ENCODE data around the gene MAP3K3.
A peak's percentile ranks its signal among the peaks of the same experiment; 100 is the strongest.
"Not testable (repeated sequence)": the region's sequence is repeated elsewhere in the genome, so short reads cannot be mapped to it uniquely, and the experiment has no call there.

Gene MAP3K3

GRCh38 chr17:63714550-63715277 is 92.5 kb downstream of the MAP3K3 start:
- DNase-seq: no peak

GRCh38 chr17:63716426-63716825 is 94.2 kb downstream of the MAP3K3 start:
- DNase-seq: no peak

GRCh38 chr17:63718988-63719387 is 96.8 kb downstream of the MAP3K3 start:
- DNase-seq: no peak

- not testable (repeated sequence) for DNase-seq
Measured at GRCh38 chr17:63720194-63720593, 98.0 kb downstream of the MAP3K3 start.

GRCh38 chr17:63722403-63722802 is 100.2 kb downstream of the MAP3K3 start:
- DNase-seq: no peak

GRCh38 chr17:63735691-63736090 is 113.5 kb downstream of the MAP3K3 start:
- no peak for DNase-seq

- no peak for DNase-seq
Measured at GRCh38 chr17:63740464-63741142, 118.4 kb downstream of the MAP3K3 start.

GRCh38 chr17:63741143-63741407 is 118.9 kb downstream of the MAP3K3 start:
- DNase-seq: no peak

GRCh38 chr17:63741408-63742173 is 119.4 kb downstream of the MAP3K3 start, which contains the start of gene STRADA:
Gene STRADA (minus strand): TSS chr17:63741799. CDS start chr17:63728369, 13,430 bp downstream.
- DNase-seq: peak; percentile 91

All from amniotic stem cell (primary cell).